ENCODE data around the gene MC2R. TPM values are rescaled to one million over a fixed set of nuclear protein-coding genes. Genes with fewer than 3 reads are reported as not detected.

The MC2R gene
- polyA plus RNA-seq, 3 donors: not detected

DNA sequence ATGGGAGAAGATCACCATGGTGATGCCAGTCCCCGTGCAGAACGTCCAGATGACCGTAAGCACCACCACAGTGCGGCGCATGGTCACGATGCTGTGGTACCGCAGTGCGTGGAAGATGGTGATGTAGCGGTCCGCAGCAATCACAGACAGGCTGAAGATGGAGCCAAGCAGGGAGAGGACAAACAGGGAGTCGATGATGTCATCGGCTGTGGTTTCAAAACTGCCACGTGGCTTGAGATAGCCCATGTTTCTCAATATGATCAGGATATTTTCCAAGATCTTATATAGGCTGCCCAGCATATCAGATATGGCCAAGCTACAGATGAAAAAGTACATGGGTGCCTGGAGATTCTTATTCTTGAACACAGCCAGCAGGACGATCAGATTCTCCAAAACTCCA lies 30.3 kb downstream of the MC2R start:
- WGBS (ENCODE audit: insufficient coverage): 99% methylated on average over 12 of the region's 14 CpGs
- H3K27me3 Mint-ChIP-seq (ENCODE audit: low read depth in 3 of 3): peaks cover 0 to 7% (median 1%) of the 10 kb centered on the region in 3 donors

DNA sequence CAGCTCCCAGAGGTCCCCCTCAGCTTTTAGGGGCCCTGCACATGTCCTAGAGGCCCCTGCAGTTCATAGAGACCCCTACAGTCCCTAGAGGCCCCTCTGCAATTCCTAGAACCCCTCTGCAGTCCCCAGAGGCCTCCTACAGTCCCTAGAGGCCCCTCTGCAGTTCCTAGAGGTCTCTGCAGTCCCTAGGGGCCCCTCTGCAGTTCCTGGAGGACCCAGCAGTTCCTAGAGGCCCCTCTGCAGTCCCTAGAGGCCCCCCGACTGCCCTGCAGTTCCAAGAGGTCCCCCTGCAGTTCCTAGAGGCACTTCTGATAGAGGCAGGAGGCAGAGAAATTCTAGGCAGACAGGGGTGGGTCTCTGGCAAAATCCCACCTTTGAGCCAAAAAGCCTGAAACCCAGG lies 35.4 kb downstream of the MC2R start:
- intact Hi-C loops (cut with micrococcal nuclease): no loop called here
- Mint-ChIP-seq H3K27me3 (ENCODE audit: low read depth in 3 of 3) (peaks cover 2 to 3% (median 2%) of the 10 kb centered on the region in 3 donors), H3K4me1 (no peaks in the 10 kb centered on the region), H3K36me3 (no peaks in the 10 kb centered on the region), H3K9me3 (peaks cover 0 to 5% (median 0%) of the 10 kb centered on the region in 7 donors), H3K27ac (no peak overlapping the region), H3K4me3 (no peak overlapping the region)
- Histone ChIP-seq H4K20me1 (ENCODE audit: insufficient read depth, low read length) (no peaks in the 10 kb centered on the region), H3K4me3 (replicated peaks in 1 of 3; ENCODE audit: low read depth in 2 of 3, low read length in 3 of 3) (no peak overlapping the region), H3K4me1 (ENCODE audit: control insufficient read depth in 1 of 2, insufficient read depth in 2 of 2, low read length in 2 of 2) (no peaks in the 10 kb centered on the region), H2AFZ (ENCODE audit: insufficient read depth, low read depth, low read length, poor library complexity, severe bottlenecking) (no peak overlapping the region), H3K36me3 (replicated peaks in 1 of 2; ENCODE audit: control insufficient read depth in 1 of 2, insufficient read depth in 2 of 2, low read length in 2 of 2) (no peaks in the 10 kb centered on the region), H3K9ac (ENCODE audit: insufficient read depth, low read length, poor library complexity, severe bottlenecking) (no peak overlapping the region), H3K27ac (ENCODE audit: low read depth in 1 of 2, low read length in 2 of 2) (no peak overlapping the region), H3K79me2 (ENCODE audit: insufficient read depth, low read length) (no peaks in the 10 kb centered on the region), H3K9me3 (replicated peaks in 1 of 2; ENCODE audit: control insufficient read depth in 1 of 2, insufficient read depth in 1 of 2, low read length in 2 of 2) (no peaks in the 10 kb centered on the region), H3K4me2 (replicated peaks; ENCODE audit: extremely low read depth, low read length, poor library complexity, severe bottlenecking) (no peak overlapping the region), H3K27me3 (ENCODE audit: control insufficient read depth in 2 of 2, insufficient read depth in 2 of 2, low read length in 2 of 2) (no peaks in the 10 kb centered on the region)
- TF ChIP-seq CTCF (IDR thresholded peaks at IDR 0.05): no peak
- WGBS (ENCODE audit: insufficient coverage): 67% methylated on average over 1 of the region's 1 CpG
- no peak for DNase-seq

More for the DNA sequence above, 30.3 kb downstream of the MC2R start:
- Histone ChIP-seq H3K27me3 (ENCODE audit: control insufficient read depth in 2 of 2, insufficient read depth in 2 of 2, low read length in 2 of 2) (no peaks in the 10 kb centered on the region), H3K27ac (ENCODE audit: low read depth in 1 of 2, low read length in 2 of 2) (no peak overlapping the region), H3K4me3 (replicated peaks in 1 of 3; ENCODE audit: low read depth in 2 of 3, low read length in 3 of 3) (no peak overlapping the region), H4K20me1 (ENCODE audit: insufficient read depth, low read length) (no peaks in the 10 kb centered on the region), H2AFZ (ENCODE audit: insufficient read depth, low read depth, low read length, poor library complexity, severe bottlenecking) (no peak overlapping the region), H3K4me2 (replicated peaks; ENCODE audit: extremely low read depth, low read length, poor library complexity, severe bottlenecking) (no peak overlapping the region), H3K4me1 (ENCODE audit: control insufficient read depth in 1 of 2, insufficient read depth in 2 of 2, low read length in 2 of 2) (no peaks in the 10 kb centered on the region), H3K9me3 (replicated peaks in 1 of 2; ENCODE audit: control insufficient read depth in 1 of 2, insufficient read depth in 1 of 2, low read length in 2 of 2) (no peaks in the 10 kb centered on the region), H3K36me3 (replicated peaks in 1 of 2; ENCODE audit: control insufficient read depth in 1 of 2, insufficient read depth in 2 of 2, low read length in 2 of 2) (no peaks in the 10 kb centered on the region), H3K79me2 (ENCODE audit: insufficient read depth, low read length) (no peaks in the 10 kb centered on the region), H3K9ac (ENCODE audit: insufficient read depth, low read length, poor library complexity, severe bottlenecking) (no peak overlapping the region)
- no peak for TF ChIP-seq CTCF (IDR thresholded peaks at IDR 0.05)
- no peaks in the 10 kb centered on the region for H3K4me1 Mint-ChIP-seq
- DNase-seq: no peak
- no peak overlapping the region for H3K4me3 Mint-ChIP-seq
- intact Hi-C loops (cut with micrococcal nuclease): no loop called here
- H3K36me3 Mint-ChIP-seq: no peaks in the 10 kb centered on the region
- no peak overlapping the region for H3K27ac Mint-ChIP-seq
- H3K9me3 Mint-ChIP-seq: peaks cover 0 to 5% (median 0%) of the 10 kb centered on the region in 7 donors
